GM12892 (cell line): ENCODE data around the gene NOS1.

Experiments used
- POLR2A ChIP-seq: IDR thresholded peaks from 2 replicates; pipeline ENCODE4 v1.6.1; 2011; ENCODE audit warnings: low read depth, low read length, control low read depth
- POLR2AphosphoS5 ChIP-seq: IDR thresholded peaks from 2 replicates; pipeline ENCODE4 v1.6.1; 2011; ENCODE audit warnings: low read depth, low read length, control low read depth
- TAF1 ChIP-seq: IDR thresholded peaks from 2 replicates; pipeline ENCODE4 v1.6.1; 2011; ENCODE audit warnings: low read depth, mild to moderate bottlenecking, control low read depth, low read length, borderline replicate concordance

- TF ChIP-seq POLR2AphosphoS5 (no peak), POLR2A (no peak), TAF1 (no peak)
Measured at GRCh38 chr12:117409286-117409685, 47.9 kb upstream of the NOS1 start.
